WTC11 (cell line): ENCODE data around the gene TMED10. TPM values are rescaled to one million over a fixed set of nuclear protein-coding genes. Genes with fewer than 3 reads are reported as not detected.

Experiments
- ATAC-seq: fragments of 200-7000 bp; cut with Tn5 transposase; 2 replicates; pipeline ENCODE4 v1.10.0; 2021; ENCODE audit warnings: mild to moderate bottlenecking, moderate library complexity
- CTCF ChIA-PET: fragments of 300-600 bp; sonication (Branson Sonifier 250); formaldehyde crosslinking; loops from one replicate; lab custom pipeline; 2021; ENCODE audit warnings: antibody characterized with exemption; lab: Charles Lee
- POLR2A ChIA-PET: fragments of 350-600 bp; sonication (Branson Sonifier 250); formaldehyde crosslinking; loops from one replicate; lab custom pipeline; 2021; ENCODE audit warnings: antibody characterized with exemption; lab: Charles Lee
- DNase-seq: peaks from one replicate; pipeline ENCODE4 v3.0.0; 2021; ENCODE audit warnings: low spot score
- H3K27ac Mint-ChIP-seq: 2 replicates; pipeline ENCODE4 v1.8.0; 2021; ENCODE audit warnings: mixed read lengths
- H3K27me3 Mint-ChIP-seq: 2 replicates; pipeline ENCODE4 v1.8.0; 2021; ENCODE audit warnings: low read depth, mild to moderate bottlenecking, moderate library complexity, mixed read lengths
- H3K36me3 Mint-ChIP-seq: 2 replicates; pipeline ENCODE4 v1.8.0; 2021; ENCODE audit warnings: mixed read lengths
- H3K4me1 Mint-ChIP-seq: 2 replicates; pipeline ENCODE4 v1.8.0; 2022; ENCODE audit warnings: mixed read lengths
- H3K4me3 Mint-ChIP-seq: 2 replicates; pipeline ENCODE4 v1.8.0; 2021; ENCODE audit warnings: mild to moderate bottlenecking, moderate library complexity, mixed read lengths
- H3K9me3 Mint-ChIP-seq: 2 replicates; pipeline ENCODE4 v1.8.0; 2021; ENCODE audit warnings: mixed read lengths
- CBFB ChIP-seq: sonication (generic); formaldehyde crosslinking; IDR thresholded peaks from 2 replicates; pipeline ENCODE4 v1.8.1; 2022; ENCODE audit warnings: mild to moderate bottlenecking, low read depth, missing genetic modification reagents
- ELF4 ChIP-seq: sonication (generic); formaldehyde crosslinking; IDR thresholded peaks from 2 replicates; pipeline ENCODE4 v1.8.1; 2022; ENCODE audit warnings: low read depth, mild to moderate bottlenecking, moderate library complexity, missing genetic modification reagents
- EMX1 ChIP-seq: fragments of 250-450 bp; sonication (Bioruptor Pico); IDR thresholded peaks from 2 replicates; pipeline ENCODE4 v1.8.0; 2021; ENCODE audit warnings: mild to moderate bottlenecking
- GTF2I ChIP-seq: fragments of 250-450 bp; sonication (Bioruptor Pico); conservative IDR thresholded peaks from 2 replicates; pipeline ENCODE4 v1.4.0; 2021; ENCODE audit warnings: mild to moderate bottlenecking
- JUN ChIP-seq: sonication (generic); formaldehyde crosslinking; IDR thresholded peaks from 2 replicates; pipeline ENCODE4 v1.8.0; 2023; ENCODE audit warnings: mild to moderate bottlenecking, missing genetic modification reagents
- KAT7 ChIP-seq: sonication (generic); formaldehyde crosslinking; IDR thresholded peaks from 2 replicates; pipeline ENCODE4 v1.8.1; 2023; ENCODE audit warnings: missing genetic modification reagents, mild to moderate bottlenecking, borderline replicate concordance
- NFATC4 ChIP-seq: fragments of 250-450 bp; sonication (Bioruptor Pico); IDR thresholded peaks from 2 replicates; pipeline ENCODE4 v1.9.0; 2021; ENCODE audit warnings: mild to moderate bottlenecking
- PRRX2 ChIP-seq: fragments of 250-450 bp; sonication (Bioruptor Pico); IDR thresholded peaks from 2 replicates; pipeline ENCODE4 v1.8.0; 2021; ENCODE audit warnings: mild to moderate bottlenecking
- RORB ChIP-seq: fragments of 250-450 bp; sonication (Bioruptor Pico); IDR thresholded peaks from 2 replicates; pipeline ENCODE4 v1.9.0; 2021; ENCODE audit warnings: mild to moderate bottlenecking
- SOX15 ChIP-seq: fragments of 250-450 bp; sonication (Bioruptor Pico); IDR thresholded peaks from 2 replicates; pipeline ENCODE4 v1.9.0; 2021; ENCODE audit warnings: mild to moderate bottlenecking
- ZNF232 ChIP-seq: sonication (generic); formaldehyde crosslinking; IDR thresholded peaks from 2 replicates; pipeline ENCODE4 v1.8.0; 2022; ENCODE audit warnings: mild to moderate bottlenecking, missing genetic modification reagents
- ZNF263 ChIP-seq: sonication (generic); formaldehyde crosslinking; IDR thresholded peaks from 2 replicates; pipeline ENCODE4 v1.8.1; 2022; ENCODE audit warnings: low read depth, mild to moderate bottlenecking, moderate library complexity, missing genetic modification reagents
- ZNF423 ChIP-seq: fragments of 250-450 bp; sonication (Bioruptor Pico); IDR thresholded peaks from 2 replicates; pipeline ENCODE4 v2.1.2; 2022; ENCODE audit warnings: mild to moderate bottlenecking, moderate library complexity
- ZNF671 ChIP-seq: fragments of 250-450 bp; sonication (Bioruptor Pico); IDR thresholded peaks from 2 replicates; pipeline ENCODE4 v1.8.0; 2021; ENCODE audit warnings: mild to moderate bottlenecking
- total RNA-seq: library from RNA; stranded (reverse); gene quantifications from 3 replicates; pipeline ENCODE4 v1.2.3, GENCODE V29; 2021
- TF ChIP-seq, protein P1 (sequence below): sonication (generic); formaldehyde crosslinking; IDR thresholded peaks from 2 replicates; pipeline ENCODE4 v1.8.0; 2022; ENCODE audit warnings: mild to moderate bottlenecking, missing genetic modification reagents
- TF ChIP-seq, protein P2 (sequence below): sonication (generic); formaldehyde crosslinking; IDR thresholded peaks from 2 replicates; pipeline ENCODE4 v1.8.1; 2023; ENCODE audit warnings: mild to moderate bottlenecking, missing genetic modification reagents, moderate library complexity
- TF ChIP-seq, protein P3 (sequence below): sonication (generic); formaldehyde crosslinking; IDR thresholded peaks from 2 replicates; pipeline ENCODE4 v1.8.1; 2022; ENCODE audit warnings: mild to moderate bottlenecking, moderate library complexity, missing genetic modification reagents
- TF ChIP-seq, protein P4 (sequence below): fragments of 250-450 bp; sonication (Bioruptor Pico); IDR thresholded peaks from 2 replicates; pipeline ENCODE4 v1.9.0; 2021; ENCODE audit warnings: moderate library complexity, mild to moderate bottlenecking, inconsistent platforms, borderline replicate concordance
- TF ChIP-seq, protein P5 (sequence below): fragments of 250-450 bp; sonication (Bioruptor Pico); IDR thresholded peaks from 2 replicates; pipeline ENCODE4 v1.9.0; 2021; ENCODE audit warnings: mild to moderate bottlenecking

TMED10 gene
- total RNA-seq, 1 experiment from 2014 or later = 234 TPM

DNA sequence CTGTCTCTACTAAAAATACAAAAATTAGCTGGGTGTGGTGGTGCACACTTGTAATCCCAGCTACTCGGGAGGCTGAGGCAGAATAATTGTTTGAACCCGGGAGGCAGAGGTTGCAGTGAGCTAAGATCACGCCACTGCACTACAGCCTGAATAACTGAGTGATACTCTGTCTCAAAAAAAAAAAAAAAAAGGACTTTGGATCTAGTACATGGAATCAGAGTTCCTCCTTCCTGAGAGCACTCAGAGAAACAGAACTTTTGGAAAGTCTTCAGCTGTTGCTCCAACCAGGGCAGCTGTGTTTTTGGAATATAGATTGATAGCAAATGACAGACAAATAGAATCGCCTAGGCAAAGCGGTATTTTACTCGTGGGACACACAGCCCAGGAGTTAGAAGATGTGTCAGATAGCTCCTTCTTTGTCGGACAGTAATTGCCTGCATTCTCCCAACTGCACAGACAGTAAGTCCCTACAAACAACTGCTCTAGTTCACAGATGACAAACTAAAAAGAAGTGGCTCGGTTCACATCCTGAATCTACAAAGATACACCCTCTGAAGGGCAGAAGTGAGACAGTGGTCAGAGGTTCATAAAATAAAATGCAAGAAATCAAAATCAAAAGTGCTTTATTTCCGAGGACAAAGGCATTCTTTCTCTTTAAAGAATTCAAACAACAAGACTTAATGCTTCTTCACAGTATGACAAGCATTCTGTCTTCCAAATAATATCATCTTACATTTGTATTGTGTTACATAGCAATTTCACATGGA is 32.5 kb downstream of the TMED10 start:
- DNase-seq (no peak), ATAC-seq (no peak)
- TF ChIP-seq, protein P1, sequence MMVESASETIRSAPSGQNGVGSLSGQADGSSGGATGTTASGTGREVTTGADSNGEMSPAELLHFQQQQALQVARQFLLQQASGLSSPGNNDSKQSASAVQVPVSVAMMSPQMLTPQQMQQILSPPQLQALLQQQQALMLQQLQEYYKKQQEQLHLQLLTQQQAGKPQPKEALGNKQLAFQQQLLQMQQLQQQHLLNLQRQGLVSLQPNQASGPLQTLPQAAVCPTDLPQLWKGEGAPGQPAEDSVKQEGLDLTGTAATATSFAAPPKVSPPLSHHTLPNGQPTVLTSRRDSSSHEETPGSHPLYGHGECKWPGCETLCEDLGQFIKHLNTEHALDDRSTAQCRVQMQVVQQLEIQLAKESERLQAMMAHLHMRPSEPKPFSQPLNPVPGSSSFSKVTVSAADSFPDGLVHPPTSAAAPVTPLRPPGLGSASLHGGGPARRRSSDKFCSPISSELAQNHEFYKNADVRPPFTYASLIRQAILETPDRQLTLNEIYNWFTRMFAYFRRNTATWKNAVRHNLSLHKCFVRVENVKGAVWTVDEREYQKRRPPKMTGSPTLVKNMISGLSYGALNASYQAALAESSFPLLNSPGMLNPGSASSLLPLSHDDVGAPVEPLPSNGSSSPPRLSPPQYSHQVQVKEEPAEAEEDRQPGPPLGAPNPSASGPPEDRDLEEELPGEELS = no peak
- TF ChIP-seq GTF2I (CRISPR knock-in tag) = no peak
- TF ChIP-seq PRRX2 = no peak
- TF ChIP-seq, protein P2, sequence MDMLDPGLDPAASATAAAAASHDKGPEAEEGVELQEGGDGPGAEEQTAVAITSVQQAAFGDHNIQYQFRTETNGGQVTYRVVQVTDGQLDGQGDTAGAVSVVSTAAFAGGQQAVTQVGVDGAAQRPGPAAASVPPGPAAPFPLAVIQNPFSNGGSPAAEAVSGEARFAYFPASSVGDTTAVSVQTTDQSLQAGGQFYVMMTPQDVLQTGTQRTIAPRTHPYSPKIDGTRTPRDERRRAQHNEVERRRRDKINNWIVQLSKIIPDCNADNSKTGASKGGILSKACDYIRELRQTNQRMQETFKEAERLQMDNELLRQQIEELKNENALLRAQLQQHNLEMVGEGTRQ = no peak
- ChIA-PET CTCF (interaction anchor here (0.8 to 1.3 kb wide), 3 partner anchors 115 to 162 kb away, joined by 3 to 8 read pairs (median 4); no protein-coding TSS in a partner anchor), POLR2A (no interaction called here)
- no peak overlapping the region for H3K4me3 Mint-ChIP-seq
- H3K27ac Mint-ChIP-seq = peak overlapping the region; percentile 10; the same call in 1 of the 2 replicates
- H3K9me3 Mint-ChIP-seq = no peaks in the 10 kb centered on the region
- H3K4me1 Mint-ChIP-seq = peaks cover 16% of the 10 kb centered on the region
- peaks cover 20% of the 10 kb centered on the region for H3K36me3 Mint-ChIP-seq
- no peaks in the 10 kb centered on the region for H3K27me3 Mint-ChIP-seq

DNA sequence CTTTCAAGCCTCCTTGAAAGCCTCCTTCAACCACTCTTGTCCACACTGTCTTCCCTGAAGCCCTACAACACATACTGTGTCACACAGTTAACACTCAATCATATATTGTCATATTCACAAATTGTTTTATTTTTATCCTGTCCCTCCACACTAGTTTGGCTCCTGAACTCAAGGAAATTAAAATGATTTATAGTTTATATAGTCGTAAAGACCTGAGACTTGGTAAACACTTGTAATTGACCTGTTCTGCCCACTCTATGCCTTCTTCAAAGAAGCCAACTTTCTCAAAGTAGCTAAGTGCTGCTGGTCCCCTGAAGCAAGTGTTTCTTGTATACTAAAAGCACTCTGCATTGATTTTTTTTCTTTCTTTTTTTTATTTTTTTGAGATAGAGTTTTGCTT is 33.9 kb downstream of the TMED10 start:
- ChIA-PET CTCF (interaction anchor here (0.5 to 0.8 kb wide), 3 partner anchors 117 to 156 kb away, joined by 3 read pairs; no protein-coding TSS in a partner anchor), POLR2A (no interaction called here)
- ATAC-seq (no peak), DNase-seq (no peak)
- peaks cover 6% of the 10 kb centered on the region; the same call in 1 of the 2 replicates for H3K4me1 Mint-ChIP-seq
- peaks cover 23% of the 10 kb centered on the region for H3K36me3 Mint-ChIP-seq
- H3K27me3 Mint-ChIP-seq = no peaks in the 10 kb centered on the region
- TF ChIP-seq ZNF671 (CRISPR knock-in tag) = no peak
- H3K27ac Mint-ChIP-seq = peak overlapping the region; percentile 52
- peaks cover 4% of the 10 kb centered on the region; the same call in 1 of the 2 replicates for H3K9me3 Mint-ChIP-seq
- H3K4me3 Mint-ChIP-seq = no peak overlapping the region

DNA sequence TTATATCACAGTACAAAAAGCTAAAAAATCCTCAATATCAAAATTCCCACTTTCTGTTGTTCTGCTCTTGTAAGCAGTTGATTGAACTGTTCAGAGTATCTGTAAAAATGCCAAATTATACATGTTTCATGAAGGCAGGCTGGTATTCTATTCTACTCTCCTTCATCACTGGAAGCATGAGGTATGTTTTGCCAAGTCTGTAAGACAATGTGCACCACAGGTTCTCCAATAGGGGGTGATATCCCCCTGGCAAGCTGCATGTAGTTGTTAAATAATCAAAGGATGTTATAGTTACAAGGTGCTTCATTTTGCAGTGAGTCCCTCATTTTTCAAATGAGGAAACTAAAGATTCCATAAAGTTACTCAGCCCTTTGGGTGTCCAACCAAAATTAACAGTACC is 34.4 kb downstream of the TMED10 start:
- H3K4me1 Mint-ChIP-seq = peaks cover 3% of the 10 kb centered on the region; the same call in 1 of the 2 replicates
- ATAC-seq = peak; percentile 39; the same call in 1 of the 2 replicates
- TF ChIP-seq ELF4 (CRISPR knock-in tag) (no peak), ZNF263 (CRISPR knock-in tag) (no peak), KAT7 (no peak), ZNF423 (no peak), ZNF232 (CRISPR knock-in tag) (no peak), CBFB (CRISPR knock-in tag) (no peak)
- TF ChIP-seq, protein P3, sequence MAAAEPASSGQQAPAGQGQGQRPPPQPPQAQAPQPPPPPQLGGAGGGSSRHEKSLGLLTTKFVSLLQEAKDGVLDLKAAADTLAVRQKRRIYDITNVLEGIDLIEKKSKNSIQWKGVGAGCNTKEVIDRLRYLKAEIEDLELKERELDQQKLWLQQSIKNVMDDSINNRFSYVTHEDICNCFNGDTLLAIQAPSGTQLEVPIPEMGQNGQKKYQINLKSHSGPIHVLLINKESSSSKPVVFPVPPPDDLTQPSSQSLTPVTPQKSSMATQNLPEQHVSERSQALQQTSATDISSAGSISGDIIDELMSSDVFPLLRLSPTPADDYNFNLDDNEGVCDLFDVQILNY = no peak
- TF ChIP-seq, protein P4, sequence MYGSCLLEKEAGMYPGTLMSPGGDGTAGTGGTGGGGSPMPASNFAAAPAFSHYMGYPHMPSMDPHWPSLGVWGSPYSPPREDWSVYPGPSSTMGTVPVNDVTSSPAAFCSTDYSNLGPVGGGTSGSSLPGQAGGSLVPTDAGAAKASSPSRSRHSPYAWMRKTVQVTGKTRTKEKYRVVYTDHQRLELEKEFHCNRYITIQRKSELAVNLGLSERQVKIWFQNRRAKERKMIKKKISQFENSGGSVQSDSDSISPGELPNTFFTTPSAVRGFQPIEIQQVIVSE (CRISPR knock-in tag) = no peak
- ChIA-PET POLR2A (no interaction called here), CTCF (interaction anchor here (0.6 to 1.3 kb wide), 2 partner anchors 117 to 154 kb away, joined by 3 to 5 read pairs; no protein-coding TSS in a partner anchor)
- DNase-seq = no peak
- H3K9me3 Mint-ChIP-seq = peaks cover 4% of the 10 kb centered on the region; the same call in 1 of the 2 replicates
- H3K27ac Mint-ChIP-seq = no peak overlapping the region
- H3K4me3 Mint-ChIP-seq = no peak overlapping the region
- no peaks in the 10 kb centered on the region for H3K27me3 Mint-ChIP-seq
- peaks cover 19% of the 10 kb centered on the region for H3K36me3 Mint-ChIP-seq

DNA sequence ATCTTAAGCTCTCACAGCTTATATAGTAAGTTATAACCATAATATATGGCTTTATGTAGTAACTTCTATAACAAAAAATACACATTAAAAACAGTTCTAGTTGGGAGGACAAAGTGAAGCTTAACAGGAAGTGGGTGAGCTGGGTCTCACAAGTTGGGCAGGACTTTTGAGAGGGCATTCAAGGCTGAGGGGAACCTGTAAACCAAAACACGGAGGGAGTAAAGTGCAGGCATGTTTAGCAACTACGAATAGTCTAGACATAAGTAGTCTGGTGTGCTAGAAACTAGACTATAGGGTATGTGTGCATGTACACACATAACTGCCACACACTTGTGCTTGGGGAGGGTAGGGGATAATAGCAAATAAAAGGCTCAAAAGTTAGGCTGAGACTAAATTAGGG is 35.4 kb downstream of the TMED10 start:
- ChIA-PET POLR2A (no interaction called here), CTCF (interaction anchor here (1.3 kb wide), 1 partner anchor 155 kb away, joined by 5 read pairs; no protein-coding TSS in a partner anchor)
- Mint-ChIP-seq H3K36me3 (peaks cover 15% of the 10 kb centered on the region), H3K4me1 (peaks cover 3% of the 10 kb centered on the region; the same call in 1 of the 2 replicates), H3K27ac (no peak overlapping the region; the same call in 1 of the 2 replicates), H3K27me3 (no peaks in the 10 kb centered on the region), H3K9me3 (peaks cover 4% of the 10 kb centered on the region; the same call in 1 of the 2 replicates), H3K4me3 (no peak overlapping the region)
- DNase-seq = no peak
- no peak for ATAC-seq
- TF ChIP-seq NFATC4 (CRISPR knock-in tag) (no peak), EMX1 (no peak), JUN (CRISPR knock-in tag) (no peak), SOX15 (CRISPR knock-in tag) (no peak), ZNF671 (CRISPR knock-in tag) (no peak), RORB (no peak)
- TF ChIP-seq, protein P5, sequence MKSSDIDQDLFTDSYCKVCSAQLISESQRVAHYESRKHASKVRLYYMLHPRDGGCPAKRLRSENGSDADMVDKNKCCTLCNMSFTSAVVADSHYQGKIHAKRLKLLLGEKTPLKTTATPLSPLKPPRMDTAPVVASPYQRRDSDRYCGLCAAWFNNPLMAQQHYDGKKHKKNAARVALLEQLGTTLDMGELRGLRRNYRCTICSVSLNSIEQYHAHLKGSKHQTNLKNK (CRISPR knock-in tag) = no peak
